Measurements from ENCODE around the gene ATCAY. TPM values are rescaled to one million over a fixed set of nuclear protein-coding genes. Genes with fewer than 3 reads are reported as not detected.

The ATCAY gene
- polyA plus RNA-seq, 2 of the 4 experiments (the other 2 are of a cell fraction) = 0.06 TPM; not detected in 1

DNA sequence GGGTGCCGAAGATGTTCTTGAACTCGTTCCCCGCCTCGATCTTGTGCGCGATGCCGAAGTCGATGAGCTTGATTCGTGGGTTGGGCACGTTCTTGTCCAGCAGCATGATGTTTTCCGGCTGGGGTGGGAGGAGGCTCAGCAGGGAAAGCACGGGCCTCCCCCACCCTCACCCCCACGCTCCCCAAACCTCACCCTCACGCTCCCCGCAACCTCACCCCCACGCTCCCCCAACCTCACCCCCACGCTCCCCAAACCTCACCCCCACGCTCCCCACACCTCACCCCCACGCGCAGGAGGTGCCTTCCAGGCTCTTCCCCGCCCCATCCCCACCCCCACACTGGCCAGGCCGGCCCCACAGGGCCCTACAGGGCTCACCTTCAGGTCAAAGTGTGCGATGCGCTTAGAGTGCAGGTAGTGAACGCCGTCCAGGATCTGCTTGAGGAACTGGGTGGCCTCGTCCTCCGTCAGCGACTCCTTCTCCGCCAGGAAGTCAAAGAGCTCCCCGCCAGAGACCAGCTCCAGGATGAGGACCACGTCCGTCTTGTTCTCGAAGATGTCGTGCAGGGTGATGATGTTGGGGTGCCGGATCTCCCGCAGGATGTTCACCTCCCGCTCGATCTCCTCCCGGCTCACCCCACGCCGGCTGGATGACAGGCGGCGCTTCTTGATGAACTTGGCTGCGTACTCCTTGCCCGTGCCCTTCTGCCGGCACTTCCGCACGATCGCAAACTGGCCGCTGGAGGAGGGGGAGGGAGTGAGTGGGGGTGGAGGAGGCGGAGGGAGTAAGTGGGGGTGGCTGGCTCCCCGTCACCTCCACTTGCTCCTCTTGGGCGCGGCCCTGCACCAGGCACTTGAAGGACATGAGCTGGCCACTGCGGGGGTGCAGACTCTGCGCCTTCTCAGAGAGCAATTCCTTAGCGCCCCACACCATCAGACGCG, 84.0 kb downstream of the ATCAY start:
- DNase-seq (ENCODE audit: low read depth in 1 of 2, low spot score in 1 of 2) (no peak), ATAC-seq (no peak), FAIRE-seq (no peak)
- POLR2A ChIA-PET = no interaction called here
- Histone ChIP-seq H3K4me3 (no peak overlapping the region), H3K27ac (no peak overlapping the region), H3K4me2 (no peak overlapping the region), H3K9me3 (no peaks in the 10 kb centered on the region), H3K4me1 (peaks cover 21% of the 10 kb centered on the region)
- 96% methylated on average over 33 of the region's 60 CpGs for WGBS (ENCODE audit: missing lambda C conversion rate)
- CTCF ChIA-PET = interaction anchor here (3.0 kb wide), 1 partner anchor 143 kb away, joined by 10 read pairs; no protein-coding TSS in a partner anchor
- TF ChIP-seq ESRRA (IDR thresholded peaks at IDR 0.05; ENCODE audit: borderline replicate concordance, low read length) (no peak), BHLHE40 (IDR thresholded peaks at IDR 0.05; ENCODE audit: low read depth, low read length) (no peak), FOSL2 (IDR thresholded peaks at IDR 0.05) (no peak), FOSL2 (CRISPR knock-in tag; IDR thresholded peaks at IDR 0.05) (no peak), RAD21 (conservative IDR thresholded peaks at IDR 0.05 in 1 of 2, IDR thresholded peaks at IDR 0.05 in 1 of 2) (no peak), CBX8 (IDR thresholded peaks at IDR 0.05) (no peak), RNF2 (IDR thresholded peaks at IDR 0.05; ENCODE audit: borderline replicate concordance, low read depth) (no peak), HOXB13 (CRISPR knock-in tag; IDR thresholded peaks at IDR 0.05; ENCODE audit: low read depth) (no peak), HOXA7 (CRISPR knock-in tag; IDR thresholded peaks at IDR 0.05) (no peak), HOXB5 (CRISPR knock-in tag; IDR thresholded peaks at IDR 0.05) (no peak), BCL3 (IDR thresholded peaks at IDR 0.05) (no peak), NR3C1 (IDR thresholded peaks at IDR 0.05) (no peak), ZNF302 (CRISPR knock-in tag; IDR thresholded peaks at IDR 0.05) (no peak), ELK1 (IDR thresholded peaks at IDR 0.05; ENCODE audit: low read depth, low read length) (no peak), HES2 (IDR thresholded peaks at IDR 0.05) (no peak), JUN (IDR thresholded peaks at IDR 0.05) (no peak)
- TF ChIP-seq, protein P1, sequence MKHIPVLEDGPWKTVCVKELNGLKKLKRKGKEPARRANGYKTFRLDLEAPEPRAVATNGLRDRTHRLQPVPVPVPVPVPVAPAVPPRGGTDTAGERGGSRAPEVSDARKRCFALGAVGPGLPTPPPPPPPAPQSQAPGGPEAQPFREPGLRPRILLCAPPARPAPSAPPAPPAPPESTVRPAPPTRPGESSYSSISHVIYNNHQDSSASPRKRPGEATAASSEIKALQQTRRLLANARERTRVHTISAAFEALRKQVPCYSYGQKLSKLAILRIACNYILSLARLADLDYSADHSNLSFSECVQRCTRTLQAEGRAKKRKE (CRISPR knock-in tag; IDR thresholded peaks at IDR 0.05; ENCODE audit: low read depth) = no peak
- TF ChIP-seq, protein P2, sequence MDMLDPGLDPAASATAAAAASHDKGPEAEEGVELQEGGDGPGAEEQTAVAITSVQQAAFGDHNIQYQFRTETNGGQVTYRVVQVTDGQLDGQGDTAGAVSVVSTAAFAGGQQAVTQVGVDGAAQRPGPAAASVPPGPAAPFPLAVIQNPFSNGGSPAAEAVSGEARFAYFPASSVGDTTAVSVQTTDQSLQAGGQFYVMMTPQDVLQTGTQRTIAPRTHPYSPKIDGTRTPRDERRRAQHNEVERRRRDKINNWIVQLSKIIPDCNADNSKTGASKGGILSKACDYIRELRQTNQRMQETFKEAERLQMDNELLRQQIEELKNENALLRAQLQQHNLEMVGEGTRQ (IDR thresholded peaks at IDR 0.05) = no peak

GRCh38 chr19:3966051-3967017, 85.8 kb downstream of the ATCAY start:
- Histone ChIP-seq H3K4me3 (no peak overlapping the region), H3K4me1 (peaks cover 23% of the 10 kb centered on the region), H3K9me3 (no peaks in the 10 kb centered on the region), H3K4me2 (no peak overlapping the region), H3K27ac (peak overlapping the region in 1 of 2 experiments; percentile 28; a peak in 1 of 6 replicates)
- ChIA-PET CTCF (interaction anchor here (0.9 to 1.5 kb wide), 3 partner anchors 19 to 145 kb away, joined by 3 to 5 read pairs (median 3); partner anchors contain the start of gene EEF2), POLR2A (no interaction called here)
- no peak for FAIRE-seq
- no peak for DNase-seq (ENCODE audit: low read depth in 1 of 2, low spot score in 1 of 2)
- WGBS (ENCODE audit: missing lambda C conversion rate) = 96% methylated on average over 17 of the region's 30 CpGs
- ATAC-seq = no peak
- no peak for TF ChIP-seq BHLHE40 (IDR thresholded peaks at IDR 0.05; ENCODE audit: low read depth, low read length)
- TF ChIP-seq ZC3H11A (IDR thresholded peaks at IDR 0.05) = no peak
- TF ChIP-seq PBX3 (IDR thresholded peaks at IDR 0.05) = no peak
- no peak for TF ChIP-seq ZSCAN20 (CRISPR knock-in tag; IDR thresholded peaks at IDR 0.05)
- TF ChIP-seq, protein P1 (CRISPR knock-in tag; IDR thresholded peaks at IDR 0.05; ENCODE audit: low read depth) = no peak
- no peak for TF ChIP-seq SMC3 (IDR thresholded peaks at IDR 0.05)
- no peak for TF ChIP-seq RARB (CRISPR knock-in tag; IDR thresholded peaks at IDR 0.05)
- TF ChIP-seq TP53 (CRISPR knock-in tag; IDR thresholded peaks at IDR 0.05) = no peak
- TF ChIP-seq MAZ (IDR thresholded peaks at IDR 0.05; ENCODE audit: borderline replicate concordance, low read depth, low read length) = no peak
- TF ChIP-seq NR3C1 (IDR thresholded peaks at IDR 0.05) = no peak
- no peak for TF ChIP-seq SREBF2 (IDR thresholded peaks at IDR 0.05)
- TF ChIP-seq EP300 (IDR thresholded peaks at IDR 0.05) = no peak

Measured in A549 (cell line).